Right atrium auricular region (tissue), 2 donors: ENCODE data around the gene LSMEM2. TPM values are rescaled to one million over a fixed set of nuclear protein-coding genes. Genes with fewer than 3 reads are reported as not detected.
A peak's percentile ranks its signal among the peaks of the same experiment; 100 is the strongest.

Source experiments
- DNase-seq: peaks from one replicate; pipeline ENCODE4 v3.0.0-alpha.2; 2019; ENCODE audit warnings: low spot score
- H3K27ac ChIP-seq, 2 donors: fragments of 200-600 bp; sonication (generic); 1 replicate in 1 of 2; 2 replicates in 1 of 2; pipeline ENCODE4 v1.5.1; 2016 to 2019
- H3K27me3 ChIP-seq, 2 donors: fragments of 200-600 bp; sonication (generic); one replicate each; pipeline versions ENCODE4 v1.5.1 to v1.6.0; 2017 to 2019
- H3K36me3 ChIP-seq: fragments of 200-600 bp; sonication (generic); one replicate; pipeline ENCODE4 v1.5.1; 2016
- H3K4me1 ChIP-seq, 2 donors: fragments of 200-600 bp; sonication (generic); one replicate each; pipeline versions ENCODE4 v1.5.1 to v1.6.0; 2017 to 2019
- H3K4me3 ChIP-seq, 2 donors: fragments of 200-600 bp; sonication (generic); 1 replicate in 1 of 2; 2 replicates in 1 of 2; pipeline ENCODE4 v1.5.1; 2017 to 2019; ENCODE audit warnings: mild to moderate bottlenecking in 1 of 2, moderate library complexity in 1 of 2
- H3K9me3 ChIP-seq, 2 donors: fragments of 200-600 bp; sonication (generic); one replicate each; pipeline ENCODE4 v1.5.1; 2019
- CTCF ChIP-seq, 2 donors: fragments of 200-600 bp; sonication (generic); IDR thresholded peaks; one replicate each; pipeline ENCODE4 v1.5.1; 2019; ENCODE audit warnings: antibody characterized with exemption in 2 of 2
- total RNA-seq, 2 donors: library from RNA; depleted of rRNA; stranded (reverse); fragments of >200 nt; gene quantifications; one replicate each; pipeline ENCODE4 v1.1.0, GENCODE V29; 2016

Gene LSMEM2
- total RNA-seq, 2 donors from 2014 or later = 9.0 to 10.6 TPM

- no peaks in the 10 kb centered on the region for H3K9me3 ChIP-seq
- no peak overlapping the region for H3K4me3 ChIP-seq
- no peak overlapping the region for H3K27ac ChIP-seq
- DNase-seq = no peak
- no peaks in the 10 kb centered on the region for H3K27me3 ChIP-seq
- peaks cover 38% of the 10 kb centered on the region for H3K36me3 ChIP-seq
- TF ChIP-seq CTCF (IDR thresholded peaks at IDR 0.05) = no peak
- H3K4me1 ChIP-seq = peaks cover 0 to 58% of the 10 kb centered on the region in 2 donors
These were observed 10.2 kb downstream of the LSMEM2 start for GRCh38 chr3:50289130-50289529.

- no peak for TF ChIP-seq CTCF (IDR thresholded peaks at IDR 0.05)
- Histone ChIP-seq H3K9me3 (no peaks in the 10 kb centered on the region), H3K27ac (no peak overlapping the region), H3K36me3 (peaks cover 38% of the 10 kb centered on the region), H3K4me1 (peaks cover 0 to 58% of the 10 kb centered on the region in 2 donors), H3K4me3 (no peak overlapping the region), H3K27me3 (no peaks in the 10 kb centered on the region)
- no peak for DNase-seq
These were observed 11.3 kb downstream of the LSMEM2 start for GRCh38 chr3:50290161-50290641.

GRCh38 chr3:50292159-50293078 is 13.5 kb downstream of the LSMEM2 start, which contains the start of gene IFRD2:
Gene IFRD2 (minus strand): TSS chr3:50292429. CDS start chr3:50292274, 155 bp downstream.
- Histone ChIP-seq H3K27ac (peak within 1 kb of the TSS; percentile 91 to 96), H3K4me1 (peaks cover 0 to 36% of the 10 kb centered on the region in 2 donors), H3K9me3 (no peaks in the 10 kb centered on the region), H3K4me3 (peak within 1 kb of the TSS; percentile 88 to 99), H3K36me3 (peaks cover 32% of the 10 kb centered on the region), H3K27me3 (no peaks in the 10 kb centered on the region)
- peak; percentile 98 for DNase-seq
- TF ChIP-seq CTCF (IDR thresholded peaks at IDR 0.05) = peak in 1 of 2 donors; percentile 16

GRCh38 chr3:50293079-50293801 is 14.4 kb downstream of the LSMEM2 start:
- no peaks in the 10 kb centered on the region for H3K9me3 ChIP-seq
- no peak for DNase-seq
- peak overlapping the region in 1 of 2 donors; percentile 99 for H3K4me3 ChIP-seq
- H3K27ac ChIP-seq = peak overlapping the region; percentile 91 to 96
- TF ChIP-seq CTCF (IDR thresholded peaks at IDR 0.05) = no peak
- H3K36me3 ChIP-seq = peaks cover 24% of the 10 kb centered on the region
- H3K4me1 ChIP-seq = peaks cover 0 to 37% of the 10 kb centered on the region in 2 donors
- H3K27me3 ChIP-seq = no peaks in the 10 kb centered on the region

GRCh38 chr3:50294089-50294488 is 15.2 kb downstream of the LSMEM2 start:
- no peak for TF ChIP-seq CTCF (IDR thresholded peaks at IDR 0.05)
- peaks cover 15% of the 10 kb centered on the region for H3K36me3 ChIP-seq
- H3K4me1 ChIP-seq = peaks cover 0 to 44% of the 10 kb centered on the region in 2 donors
- H3K4me3 ChIP-seq = no peak overlapping the region
- H3K27me3 ChIP-seq = no peaks in the 10 kb centered on the region
- H3K9me3 ChIP-seq = no peaks in the 10 kb centered on the region
- no peak for DNase-seq
- no peak overlapping the region for H3K27ac ChIP-seq
